ENCODE results near the gene UBA52. TPM values are rescaled to one million over a fixed set of nuclear protein-coding genes. Genes with fewer than 3 reads are reported as not detected.

UBA52 gene
- total and polyA plus RNA-seq, 2 of the 13 experiments (the other 11 are each of a cell fraction or from before 2014, with no cell fraction given), result 959 to 1,782 TPM

GRCh38 chr19:18606281-18607225 lies 34.9 kb downstream of the UBA52 start, which contains the start of gene CRLF1 (continued):
- no peak for TF ChIP-seq BCL3 (CRISPR knock-in tag; IDR thresholded peaks at IDR 0.05)
- TF ChIP-seq ARNTL (CRISPR knock-in tag; IDR thresholded peaks at IDR 0.05), result peak; percentile 5; the same call in 1 of the 2 replicates
- TF ChIP-seq ZNF367 (CRISPR knock-in tag; IDR thresholded peaks at IDR 0.05; ENCODE audit: borderline replicate concordance), result peak; percentile 42; the same call in 1 of the 2 replicates
- no peak for TF ChIP-seq FOXC1 (CRISPR knock-in tag; IDR thresholded peaks at IDR 0.05; ENCODE audit: borderline replicate concordance)
- TF ChIP-seq RORA (CRISPR knock-in tag; IDR thresholded peaks at IDR 0.05), result no peak
- TF ChIP-seq CEBPB (IDR thresholded peaks at IDR 0.05; ENCODE audit: borderline replicate concordance, low read depth, low read length), result no peak
- TF ChIP-seq, protein P1, sequence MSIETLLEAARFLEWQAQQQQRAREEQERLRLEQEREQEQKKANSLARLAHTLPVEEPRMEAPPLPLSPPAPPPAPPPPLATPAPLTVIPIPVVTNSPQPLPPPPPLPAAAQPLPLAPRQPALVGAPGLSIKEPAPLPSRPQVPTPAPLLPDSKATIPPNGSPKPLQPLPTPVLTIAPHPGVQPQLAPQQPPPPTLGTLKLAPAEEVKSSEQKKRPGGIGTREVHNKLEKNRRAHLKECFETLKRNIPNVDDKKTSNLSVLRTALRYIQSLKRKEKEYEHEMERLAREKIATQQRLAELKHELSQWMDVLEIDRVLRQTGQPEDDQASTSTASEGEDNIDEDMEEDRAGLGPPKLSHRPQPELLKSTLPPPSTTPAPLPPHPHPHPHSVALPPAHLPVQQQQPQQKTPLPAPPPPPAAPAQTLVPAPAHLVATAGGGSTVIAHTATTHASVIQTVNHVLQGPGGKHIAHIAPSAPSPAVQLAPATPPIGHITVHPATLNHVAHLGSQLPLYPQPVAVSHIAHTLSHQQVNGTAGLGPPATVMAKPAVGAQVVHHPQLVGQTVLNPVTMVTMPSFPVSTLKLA (IDR thresholded peaks at IDR 0.05), result no peak
- TF ChIP-seq, protein P2, sequence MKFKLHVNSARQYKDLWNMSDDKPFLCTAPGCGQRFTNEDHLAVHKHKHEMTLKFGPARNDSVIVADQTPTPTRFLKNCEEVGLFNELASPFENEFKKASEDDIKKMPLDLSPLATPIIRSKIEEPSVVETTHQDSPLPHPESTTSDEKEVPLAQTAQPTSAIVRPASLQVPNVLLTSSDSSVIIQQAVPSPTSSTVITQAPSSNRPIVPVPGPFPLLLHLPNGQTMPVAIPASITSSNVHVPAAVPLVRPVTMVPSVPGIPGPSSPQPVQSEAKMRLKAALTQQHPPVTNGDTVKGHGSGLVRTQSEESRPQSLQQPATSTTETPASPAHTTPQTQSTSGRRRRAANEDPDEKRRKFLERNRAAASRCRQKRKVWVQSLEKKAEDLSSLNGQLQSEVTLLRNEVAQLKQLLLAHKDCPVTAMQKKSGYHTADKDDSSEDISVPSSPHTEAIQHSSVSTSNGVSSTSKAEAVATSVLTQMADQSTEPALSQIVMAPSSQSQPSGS (CRISPR knock-in tag; IDR thresholded peaks at IDR 0.05), result no peak
- no peak for TF ChIP-seq TRIM24 (CRISPR knock-in tag; IDR thresholded peaks at IDR 0.05)
- TF ChIP-seq DMTF1 (CRISPR knock-in tag; IDR thresholded peaks at IDR 0.05), result no peak
- TF ChIP-seq DNMT1 (CRISPR knock-in tag; IDR thresholded peaks at IDR 0.05), result no peak
- TF ChIP-seq, protein P3, sequence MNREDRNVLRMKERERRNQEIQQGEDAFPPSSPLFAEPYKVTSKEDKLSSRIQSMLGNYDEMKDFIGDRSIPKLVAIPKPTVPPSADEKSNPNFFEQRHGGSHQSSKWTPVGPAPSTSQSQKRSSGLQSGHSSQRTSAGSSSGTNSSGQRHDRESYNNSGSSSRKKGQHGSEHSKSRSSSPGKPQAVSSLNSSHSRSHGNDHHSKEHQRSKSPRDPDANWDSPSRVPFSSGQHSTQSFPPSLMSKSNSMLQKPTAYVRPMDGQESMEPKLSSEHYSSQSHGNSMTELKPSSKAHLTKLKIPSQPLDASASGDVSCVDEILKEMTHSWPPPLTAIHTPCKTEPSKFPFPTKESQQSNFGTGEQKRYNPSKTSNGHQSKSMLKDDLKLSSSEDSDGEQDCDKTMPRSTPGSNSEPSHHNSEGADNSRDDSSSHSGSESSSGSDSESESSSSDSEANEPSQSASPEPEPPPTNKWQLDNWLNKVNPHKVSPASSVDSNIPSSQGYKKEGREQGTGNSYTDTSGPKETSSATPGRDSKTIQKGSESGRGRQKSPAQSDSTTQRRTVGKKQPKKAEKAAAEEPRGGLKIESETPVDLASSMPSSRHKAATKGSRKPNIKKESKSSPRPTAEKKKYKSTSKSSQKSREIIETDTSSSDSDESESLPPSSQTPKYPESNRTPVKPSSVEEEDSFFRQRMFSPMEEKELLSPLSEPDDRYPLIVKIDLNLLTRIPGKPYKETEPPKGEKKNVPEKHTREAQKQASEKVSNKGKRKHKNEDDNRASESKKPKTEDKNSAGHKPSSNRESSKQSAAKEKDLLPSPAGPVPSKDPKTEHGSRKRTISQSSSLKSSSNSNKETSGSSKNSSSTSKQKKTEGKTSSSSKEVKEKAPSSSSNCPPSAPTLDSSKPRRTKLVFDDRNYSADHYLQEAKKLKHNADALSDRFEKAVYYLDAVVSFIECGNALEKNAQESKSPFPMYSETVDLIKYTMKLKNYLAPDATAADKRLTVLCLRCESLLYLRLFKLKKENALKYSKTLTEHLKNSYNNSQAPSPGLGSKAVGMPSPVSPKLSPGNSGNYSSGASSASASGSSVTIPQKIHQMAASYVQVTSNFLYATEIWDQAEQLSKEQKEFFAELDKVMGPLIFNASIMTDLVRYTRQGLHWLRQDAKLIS (CRISPR knock-in tag; IDR thresholded peaks at IDR 0.05), result no peak
- no peak for TF ChIP-seq ZMYM2 (CRISPR knock-in tag; IDR thresholded peaks at IDR 0.05)
- no peak for TF ChIP-seq HNRNPK (IDR thresholded peaks at IDR 0.05; ENCODE audit: low read depth, low read length, poor library complexity, severe bottlenecking)
- TF ChIP-seq HOMEZ (CRISPR knock-in tag; IDR thresholded peaks at IDR 0.05; ENCODE audit: low read depth), result no peak
- no peak for TF ChIP-seq NCOA5 (CRISPR knock-in tag; IDR thresholded peaks at IDR 0.05)
